ACHN (cell line): Measurements from ENCODE around the gene PHLPP1.

ENCODE experiments used
- DNase-seq: peaks from one replicate; pipeline ENCODE4 v3.0.0-alpha.2; 2015
- in situ Hi-C: cut with HindIII; loops from 2 replicates; pipeline ENCODE4 v1.10.0; 2017; ENCODE audit warnings: low sequenced_read_pairs, low pct_ligation_motif_present, low pct_unique_long_range_greater_than_20kb

Gene PHLPP1

GRCh38 chr18:62828091-62828640 lies 112.8 kb downstream of the PHLPP1 start:
- no peak for DNase-seq
- in situ Hi-C loops, result no loop called here

DNA sequence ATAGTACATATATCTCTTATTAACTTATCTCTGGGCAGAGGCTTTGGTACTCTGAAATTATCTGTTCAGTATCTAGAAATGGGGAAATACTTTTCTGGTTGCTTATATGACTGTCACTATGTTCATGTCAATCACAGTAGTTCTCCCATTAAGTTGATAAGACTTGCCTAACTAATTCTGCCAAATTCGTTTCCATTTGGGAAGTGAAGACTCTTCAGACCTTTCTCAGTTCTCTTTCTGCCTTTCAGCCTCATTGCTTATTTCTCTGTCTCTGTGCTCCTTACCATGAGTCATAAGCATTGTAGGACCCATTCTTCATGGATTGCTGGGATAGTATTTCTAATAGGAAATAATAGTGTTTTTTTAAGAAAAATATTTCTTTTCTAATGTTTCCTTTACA lies 113.5 kb downstream of the PHLPP1 start:
- no peak for DNase-seq
- in situ Hi-C loops, result no loop called here

DNA sequence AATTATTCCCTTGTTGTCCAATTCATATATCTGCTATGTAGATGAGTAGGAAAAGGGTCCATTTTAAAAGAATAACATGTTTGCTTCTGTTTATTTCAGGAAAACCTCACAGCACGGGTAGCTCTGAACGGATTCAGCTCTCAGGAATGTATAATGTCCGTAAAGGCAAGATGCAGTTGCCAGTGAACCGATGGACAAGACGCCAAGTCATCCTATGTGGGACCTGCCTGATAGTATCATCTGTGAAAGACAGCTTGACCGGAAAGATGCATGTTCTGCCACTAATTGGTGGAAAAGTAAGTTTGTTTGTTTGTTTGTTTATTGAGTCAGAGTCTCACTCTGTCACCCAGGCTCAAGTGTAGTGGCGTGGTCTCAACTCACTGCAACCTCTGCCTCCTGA lies 114.6 kb downstream of the PHLPP1 start:
- no peak for DNase-seq

GRCh38 chr18:62832282-62832681 lies 116.9 kb downstream of the PHLPP1 start:
- in situ Hi-C loops, result no loop called here
- no peak for DNase-seq

More for the DNA sequence above, 114.6 kb downstream of the PHLPP1 start:
- in situ Hi-C loops, result no loop called here

DNA sequence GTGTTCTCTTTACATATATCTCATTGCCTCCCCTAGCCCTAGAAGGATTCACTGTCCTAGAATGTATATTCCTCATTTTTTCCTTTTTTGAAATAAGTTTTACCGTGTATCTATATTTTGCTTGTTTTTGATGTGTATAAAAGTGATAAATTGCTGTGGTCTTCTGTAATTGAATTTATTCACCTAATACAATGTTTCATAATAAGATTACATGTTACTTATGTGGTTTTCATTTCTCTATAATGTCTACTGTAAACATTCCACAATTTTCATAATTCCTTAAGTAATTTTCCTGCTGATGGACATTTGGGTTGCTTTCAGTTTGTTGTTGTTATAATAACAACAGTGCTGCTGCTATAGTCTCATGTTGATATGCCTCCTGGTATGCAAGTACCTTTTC lies 118.2 kb downstream of the PHLPP1 start:
- in situ Hi-C loops, result no loop called here
- DNase-seq, result no peak

- DNase-seq, result no peak
- in situ Hi-C loops, result no loop called here
Measured at GRCh38 chr18:62834715-62835114, 119.4 kb downstream of the PHLPP1 start.

DNA sequence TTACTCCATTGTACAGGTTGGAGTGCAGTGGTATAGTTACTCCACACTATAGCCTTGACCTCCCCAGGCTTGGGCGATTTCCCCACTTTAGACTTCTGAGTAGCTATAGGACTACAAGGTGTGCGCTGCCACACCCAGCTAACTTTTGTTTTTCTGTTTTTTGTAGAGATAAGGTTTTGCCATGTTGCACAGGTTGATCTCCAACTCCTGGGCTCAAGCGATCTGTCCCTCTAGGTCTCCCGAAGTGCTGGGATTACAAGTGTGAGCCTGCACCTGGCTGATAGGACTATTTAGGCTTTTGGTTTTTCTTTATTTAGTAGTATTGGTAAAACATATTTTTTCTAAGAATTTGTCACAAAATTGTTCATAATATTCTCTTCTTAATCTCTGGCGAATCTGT lies 121.7 kb downstream of the PHLPP1 start:
- in situ Hi-C loops, result no loop called here
- no peak for DNase-seq

- in situ Hi-C loops, result no loop called here
- no peak for DNase-seq
Measured at GRCh38 chr18:62838475-62839098, 123.2 kb downstream of the PHLPP1 start.

GRCh38 chr18:62839874-62840713 lies 124.8 kb downstream of the PHLPP1 start:
- DNase-seq, result no peak
- in situ Hi-C loops, result no loop called here

DNA sequence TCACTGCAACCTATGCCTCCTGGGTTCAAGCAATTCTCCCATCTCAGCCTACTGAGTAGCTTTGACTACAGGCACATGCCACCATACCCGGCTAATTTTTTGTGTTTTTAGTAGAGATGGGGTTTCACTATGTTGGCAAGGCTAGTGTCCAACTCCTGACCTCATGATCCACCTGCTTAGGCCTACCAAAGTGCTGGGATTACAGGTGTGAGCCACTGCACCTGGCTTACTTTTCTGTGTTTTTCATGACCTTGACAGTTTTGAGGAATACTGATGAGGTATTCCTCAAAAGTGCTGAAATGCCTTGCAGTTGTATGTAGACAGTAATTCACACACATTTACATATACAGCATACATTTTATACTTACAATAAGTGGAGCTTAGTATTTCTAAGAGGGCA lies 126.1 kb downstream of the PHLPP1 start:
- no peak for DNase-seq
- in situ Hi-C loops, result no loop called here

GRCh38 chr18:62842898-62843297 lies 127.6 kb downstream of the PHLPP1 start:
- in situ Hi-C loops, result no loop called here
- DNase-seq, result no peak

GRCh38 chr18:62844850-62845643 lies 129.7 kb downstream of the PHLPP1 start:
- in situ Hi-C loops, result no loop called here
- no peak for DNase-seq

DNA sequence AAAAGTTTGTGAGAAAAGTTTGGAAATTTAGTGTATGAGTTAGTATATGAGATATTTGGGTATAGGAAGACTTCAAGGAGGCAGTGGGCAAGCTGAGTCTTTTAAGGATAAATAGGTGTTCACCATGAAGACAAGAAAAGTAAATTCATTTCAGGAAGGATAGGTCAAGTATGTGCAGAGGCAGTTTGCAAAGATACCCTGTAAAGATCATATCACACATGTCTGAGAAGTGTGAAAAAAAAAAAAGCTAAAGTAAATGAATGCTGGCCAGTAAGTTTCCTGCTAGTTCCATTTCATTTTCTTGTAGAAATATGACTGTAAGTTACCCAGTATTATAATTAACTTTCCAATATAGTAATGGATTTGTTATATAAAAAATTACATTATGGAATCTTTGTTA lies 131.0 kb downstream of the PHLPP1 start:
- DNase-seq, result no peak

DNA sequence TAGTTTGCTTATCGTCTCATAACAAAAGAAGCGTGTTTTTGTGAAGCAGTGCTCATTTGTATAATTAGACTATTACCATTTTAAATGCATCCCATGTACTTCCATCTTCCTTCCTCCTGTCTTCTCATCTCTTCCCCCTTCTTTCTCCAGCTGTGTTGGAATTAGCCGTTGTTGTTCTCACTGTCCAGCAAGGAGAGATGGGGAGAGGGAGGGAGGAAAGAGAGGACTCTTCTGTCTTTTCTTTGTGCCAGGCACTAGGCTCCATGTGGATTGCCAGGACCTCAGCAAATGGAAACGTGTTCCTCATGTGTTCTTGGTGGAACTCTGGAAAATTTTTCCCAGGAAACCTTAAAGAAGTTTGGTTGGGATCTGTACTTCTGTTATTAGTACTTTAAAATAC lies 131.7 kb downstream of the PHLPP1 start:
- DNase-seq, result no peak
- in situ Hi-C loops, result no loop called here

More for the DNA sequence above, 131.0 kb downstream of the PHLPP1 start:
- in situ Hi-C loops, result no loop called here

GRCh38 chr18:62848946-62849345 lies 133.6 kb downstream of the PHLPP1 start:
- no peak for DNase-seq
- in situ Hi-C loops, result no loop called here

GRCh38 chr18:62850619-62851306 lies 135.4 kb downstream of the PHLPP1 start:
- in situ Hi-C loops, result no loop called here
- no peak for DNase-seq

- DNase-seq, result no peak
- in situ Hi-C loops, result no loop called here
Measured at GRCh38 chr18:62852851-62853250, 137.5 kb downstream of the PHLPP1 start.

- in situ Hi-C loops, result no loop called here
- no peak for DNase-seq
Measured at GRCh38 chr18:62856294-62856693, 141.0 kb downstream of the PHLPP1 start.
